Measurements from ENCODE around the gene RERE.
"Not testable (repeated sequence)": the region's sequence is repeated elsewhere in the genome, so short reads cannot be mapped to it uniquely, and the experiment has no call there.

RERE gene

DNA sequence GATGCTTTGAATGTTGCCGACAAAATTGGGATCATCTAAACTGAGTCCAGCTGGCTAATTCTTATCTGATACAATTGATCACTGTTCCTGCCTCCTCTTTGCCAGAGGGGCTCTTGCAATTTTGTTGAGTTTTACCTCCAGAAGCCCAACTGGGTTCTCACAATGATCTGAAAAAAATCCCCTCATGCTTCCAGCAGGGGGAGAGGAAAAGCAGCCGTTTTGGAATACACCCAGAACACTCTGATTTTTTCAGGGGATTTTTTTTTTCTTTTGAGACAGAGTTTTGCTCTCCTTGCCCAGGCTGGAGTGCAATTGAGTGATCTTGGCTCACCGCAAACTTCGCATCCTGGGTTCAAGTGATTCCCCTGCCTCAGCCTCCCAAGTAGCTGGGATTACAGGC, 13.9 kb upstream of the RERE start:
- no peak for TF ChIP-seq EZH2 (IDR thresholded peaks at IDR 0.05; ENCODE audit: borderline replicate concordance, low read depth, low read length, severe bottlenecking)
- TF ChIP-seq, protein P1, sequence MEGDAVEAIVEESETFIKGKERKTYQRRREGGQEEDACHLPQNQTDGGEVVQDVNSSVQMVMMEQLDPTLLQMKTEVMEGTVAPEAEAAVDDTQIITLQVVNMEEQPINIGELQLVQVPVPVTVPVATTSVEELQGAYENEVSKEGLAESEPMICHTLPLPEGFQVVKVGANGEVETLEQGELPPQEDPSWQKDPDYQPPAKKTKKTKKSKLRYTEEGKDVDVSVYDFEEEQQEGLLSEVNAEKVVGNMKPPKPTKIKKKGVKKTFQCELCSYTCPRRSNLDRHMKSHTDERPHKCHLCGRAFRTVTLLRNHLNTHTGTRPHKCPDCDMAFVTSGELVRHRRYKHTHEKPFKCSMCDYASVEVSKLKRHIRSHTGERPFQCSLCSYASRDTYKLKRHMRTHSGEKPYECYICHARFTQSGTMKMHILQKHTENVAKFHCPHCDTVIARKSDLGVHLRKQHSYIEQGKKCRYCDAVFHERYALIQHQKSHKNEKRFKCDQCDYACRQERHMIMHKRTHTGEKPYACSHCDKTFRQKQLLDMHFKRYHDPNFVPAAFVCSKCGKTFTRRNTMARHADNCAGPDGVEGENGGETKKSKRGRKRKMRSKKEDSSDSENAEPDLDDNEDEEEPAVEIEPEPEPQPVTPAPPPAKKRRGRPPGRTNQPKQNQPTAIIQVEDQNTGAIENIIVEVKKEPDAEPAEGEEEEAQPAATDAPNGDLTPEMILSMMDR (IDR thresholded peaks at IDR 0.05; ENCODE audit: borderline replicate concordance, extremely low read depth, low read length, poor library complexity, severe bottlenecking), result peak; percentile 23
- Histone ChIP-seq H3K9ac (ENCODE audit: low read depth, low read length) (no peak overlapping the region), H3K9me3 (ENCODE audit: insufficient read depth, low read length, severe bottlenecking) (no peaks in the 10 kb centered on the region), H4K20me1 (ENCODE audit: insufficient read depth, low read length) (no peaks in the 10 kb centered on the region), H3K79me2 (ENCODE audit: insufficient read depth, low read length) (no peaks in the 10 kb centered on the region), H3K4me2 (ENCODE audit: insufficient read depth, low read length) (no peak overlapping the region), H3K36me3 (ENCODE audit: insufficient read depth, low read length) (no peaks in the 10 kb centered on the region), H3K4me1 (ENCODE audit: insufficient read depth, low read length) (peaks cover 17% of the 10 kb centered on the region), H2AFZ (ENCODE audit: low read depth, low read length) (no peak overlapping the region), H3K4me3 (ENCODE audit: low read depth in 1 of 2, low read length in 2 of 2) (no peak overlapping the region), H3K27me3 (ENCODE audit: insufficient read depth, low read length, poor library complexity) (no peaks in the 10 kb centered on the region), H3K27ac (ENCODE audit: low read length) (no peak overlapping the region)
- ATAC-seq (ENCODE audit: insufficient read depth, low read depth), result no peak
- no peak for DNase-seq

DNA sequence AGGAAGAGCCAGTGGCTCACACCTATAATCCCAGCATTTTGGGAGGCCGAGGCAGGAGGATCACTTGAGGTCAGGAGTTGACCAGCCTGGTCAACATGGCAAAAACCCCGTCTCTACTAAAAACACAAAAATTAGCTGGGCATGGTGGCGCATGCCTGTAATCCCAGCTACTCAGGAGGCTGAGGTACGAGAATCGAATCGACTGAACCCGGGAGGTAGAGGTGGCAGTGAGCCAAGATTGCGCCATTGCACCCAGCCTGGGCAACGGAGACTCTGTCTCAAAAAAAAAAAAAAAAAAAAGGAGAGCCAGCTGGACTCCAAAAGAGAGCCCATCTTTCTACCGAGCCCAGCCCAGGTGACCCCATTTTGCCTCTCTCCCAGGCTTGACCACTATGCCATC, 13.3 kb upstream of the RERE start:
- not testable (repeated sequence) for H3K27me3 ChIP-seq (ENCODE audit: insufficient read depth, low read length, poor library complexity)

DNA sequence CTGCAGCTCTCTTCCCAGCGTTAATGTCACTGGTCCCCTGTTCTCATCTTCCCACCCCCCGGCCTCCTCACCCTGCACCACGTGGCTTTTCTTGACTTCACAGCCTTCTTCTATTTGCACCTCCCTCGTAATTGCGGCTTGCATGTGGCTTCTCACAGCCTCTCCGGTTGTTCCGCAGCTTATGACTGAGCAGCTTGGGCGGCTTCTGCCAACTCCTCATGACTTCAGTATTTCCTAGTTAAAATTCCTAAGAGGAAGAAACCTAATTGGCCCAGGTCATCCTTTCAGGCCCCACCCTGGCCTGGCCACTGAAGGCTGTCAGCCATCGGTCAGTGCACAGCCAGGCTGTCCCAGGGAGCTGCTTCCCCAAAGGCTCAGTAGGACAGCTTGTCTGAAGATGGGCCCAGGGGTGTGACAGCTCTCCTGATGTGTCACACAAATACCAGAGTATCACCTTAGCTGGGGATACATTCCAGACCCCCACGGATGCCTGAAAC, 8.6 kb upstream of the RERE start:
- Histone ChIP-seq H3K9ac (ENCODE audit: low read depth, low read length) (no peak overlapping the region), H3K79me2 (ENCODE audit: insufficient read depth, low read length) (no peaks in the 10 kb centered on the region), H3K27ac (ENCODE audit: low read length) (no peak overlapping the region), H3K9me3 (ENCODE audit: insufficient read depth, low read length, severe bottlenecking) (no peaks in the 10 kb centered on the region), H4K20me1 (ENCODE audit: insufficient read depth, low read length) (no peaks in the 10 kb centered on the region), H3K27me3 (ENCODE audit: insufficient read depth, low read length, poor library complexity) (no peaks in the 10 kb centered on the region), H2AFZ (ENCODE audit: low read depth, low read length) (no peak overlapping the region), H3K36me3 (ENCODE audit: insufficient read depth, low read length) (no peaks in the 10 kb centered on the region), H3K4me3 (ENCODE audit: low read depth in 1 of 2, low read length in 2 of 2) (no peak overlapping the region), H3K4me2 (ENCODE audit: insufficient read depth, low read length) (no peak overlapping the region), H3K4me1 (ENCODE audit: insufficient read depth, low read length) (peaks cover 17% of the 10 kb centered on the region)
- DNase-seq (no peak), ATAC-seq (ENCODE audit: insufficient read depth, low read depth) (no peak)
- TF ChIP-seq EZH2 (IDR thresholded peaks at IDR 0.05; ENCODE audit: borderline replicate concordance, low read depth, low read length, severe bottlenecking), result no peak
- TF ChIP-seq, protein P1 (IDR thresholded peaks at IDR 0.05; ENCODE audit: borderline replicate concordance, extremely low read depth, low read length, poor library complexity, severe bottlenecking), result no peak

More for the DNA sequence above, 13.3 kb upstream of the RERE start:
- not testable (repeated sequence) for DNase-seq; H3K36me3 ChIP-seq (ENCODE audit: insufficient read depth, low read length); H3K9me3 ChIP-seq (ENCODE audit: insufficient read depth, low read length, severe bottlenecking); H3K27ac ChIP-seq (ENCODE audit: low read length); ATAC-seq (ENCODE audit: insufficient read depth, low read depth); H2AFZ ChIP-seq (ENCODE audit: low read depth, low read length); H3K79me2 ChIP-seq (ENCODE audit: insufficient read depth, low read length); H3K9ac ChIP-seq (ENCODE audit: low read depth, low read length); H3K4me3 ChIP-seq (ENCODE audit: low read depth in 1 of 2, low read length in 2 of 2); H3K4me2 ChIP-seq (ENCODE audit: insufficient read depth, low read length); H4K20me1 ChIP-seq (ENCODE audit: insufficient read depth, low read length)
- H3K4me1 ChIP-seq (ENCODE audit: insufficient read depth, low read length), result peaks cover 17% of the 10 kb centered on the region

DNA sequence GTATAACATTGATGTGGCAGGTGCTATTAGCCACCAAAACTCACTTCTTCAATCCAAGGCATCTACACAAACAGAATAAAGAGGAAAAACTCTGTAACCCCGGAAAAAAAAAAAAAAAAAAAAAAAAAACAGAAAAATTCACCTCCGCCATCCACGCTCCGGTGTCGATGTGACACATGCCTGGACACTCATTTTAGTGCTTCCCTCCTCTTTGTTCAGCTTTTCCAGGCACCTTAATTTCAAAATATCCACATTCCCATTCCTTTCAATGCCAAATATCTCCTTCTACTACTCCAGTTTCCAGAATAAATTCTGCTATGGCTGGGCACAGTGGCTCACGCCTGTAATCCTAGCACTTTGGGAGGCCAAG, 5.8 kb upstream of the RERE start:
- TF ChIP-seq, protein P1 (IDR thresholded peaks at IDR 0.05; ENCODE audit: borderline replicate concordance, extremely low read depth, low read length, poor library complexity, severe bottlenecking), result no peak
- no peak for TF ChIP-seq EZH2 (IDR thresholded peaks at IDR 0.05; ENCODE audit: borderline replicate concordance, low read depth, low read length, severe bottlenecking)
- no peak for DNase-seq
- no peak overlapping the region for H3K4me3 ChIP-seq (ENCODE audit: low read depth in 1 of 2, low read length in 2 of 2)
- H3K9me3 ChIP-seq (ENCODE audit: insufficient read depth, low read length, severe bottlenecking), result no peaks in the 10 kb centered on the region
- peaks cover 5% of the 10 kb centered on the region for H3K4me1 ChIP-seq (ENCODE audit: insufficient read depth, low read length)
- H2AFZ ChIP-seq (ENCODE audit: low read depth, low read length), result no peak overlapping the region
- H3K9ac ChIP-seq (ENCODE audit: low read depth, low read length), result no peak overlapping the region
- no peaks in the 10 kb centered on the region for H3K36me3 ChIP-seq (ENCODE audit: insufficient read depth, low read length)
- H4K20me1 ChIP-seq (ENCODE audit: insufficient read depth, low read length), result no peaks in the 10 kb centered on the region
- H3K79me2 ChIP-seq (ENCODE audit: insufficient read depth, low read length), result no peaks in the 10 kb centered on the region
- H3K4me2 ChIP-seq (ENCODE audit: insufficient read depth, low read length), result no peak overlapping the region
- H3K27me3 ChIP-seq (ENCODE audit: insufficient read depth, low read length, poor library complexity), result no peaks in the 10 kb centered on the region
- ATAC-seq (ENCODE audit: insufficient read depth, low read depth), result no peak
- no peak overlapping the region for H3K27ac ChIP-seq (ENCODE audit: low read length)
